Hepatocyte (in vitro differentiated cells): ENCODE data around the gene GAL.

Source experiments
- CTCF ChIP-seq: fragments of 200-600 bp; sonication (generic); IDR thresholded peaks from 2 replicates; pipeline ENCODE4 v1.5.1; 2016; ENCODE audit warnings: antibody characterized with exemption, mild to moderate bottlenecking; ENCODE audit not compliant: poor library complexity
- EZH2 ChIP-seq: fragments of 200-600 bp; sonication (generic); IDR thresholded peaks from 2 replicates; pipeline ENCODE4 v1.6.1; 2016; ENCODE audit warnings: antibody characterized with exemption, mild to moderate bottlenecking, borderline replicate concordance
- EZH2phosphoT487 ChIP-seq: fragments of 200-600 bp; sonication (generic); IDR thresholded peaks from one replicate; pipeline ENCODE4 v1.6.1; 2018; ENCODE audit warnings: antibody characterized with exemption, mild to moderate bottlenecking, low read depth, moderate library complexity; ENCODE audit not compliant: unreplicated experiment, severe bottlenecking

DNA sequence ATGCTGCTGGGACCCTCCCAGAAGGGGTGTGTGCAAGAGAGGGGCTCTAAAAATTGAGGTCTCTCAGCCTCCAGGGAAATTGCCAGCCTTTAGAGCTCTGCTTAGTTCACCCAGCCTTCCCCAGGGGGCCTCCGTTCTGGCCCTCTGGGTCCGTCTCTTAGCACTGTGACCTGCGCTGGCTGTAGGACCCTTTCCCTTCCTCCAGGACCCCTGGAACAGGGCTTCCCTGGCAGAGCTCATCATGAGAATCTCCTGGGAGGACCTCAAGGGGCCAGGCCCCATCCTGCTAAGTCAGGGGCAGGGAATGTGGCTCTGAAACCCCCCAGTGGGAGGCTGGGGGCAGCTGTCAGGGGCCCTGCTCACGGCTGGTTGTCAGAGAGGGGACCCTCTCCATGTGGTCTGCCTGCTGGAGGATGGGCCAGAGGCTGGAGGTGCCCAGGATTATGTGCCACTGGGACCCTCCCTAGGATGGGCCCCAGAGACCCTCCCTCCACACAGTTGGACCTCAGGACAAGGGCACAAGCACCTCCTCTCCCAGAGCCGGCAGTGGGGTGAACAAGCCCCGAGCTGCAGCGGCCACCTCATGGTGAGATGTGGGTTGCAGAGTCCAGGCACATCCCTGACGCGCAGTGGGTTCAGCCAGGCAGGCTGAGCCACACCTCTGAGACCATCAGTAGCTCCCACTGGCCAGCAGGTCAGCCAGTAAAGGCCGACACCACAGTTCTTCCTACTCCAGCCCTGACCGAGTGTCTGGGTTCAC is 27.1 kb upstream of the GAL start:
- no peak for TF ChIP-seq CTCF
- no peak for TF ChIP-seq EZH2phosphoT487
- no peak for TF ChIP-seq EZH2
